ENCODE measurements around the gene TADA2B.

GRCh38 chr4:7029921-7030320 is 13.3 kb upstream of the TADA2B start:
- TF ChIP-seq ZNF274 (IDR thresholded peaks at IDR 0.05; ENCODE audit: low read depth, low read length), result no peak
- TF ChIP-seq YY1 (IDR thresholded peaks at IDR 0.05; ENCODE audit: insufficient read depth, insufficient read length), result no peak

Measured in NT2/D1 (cell line).